ENCODE data around the gene CTF1.

Gene CTF1

GRCh38 chr16:30892670-30893416 lies 3.6 kb upstream of the CTF1 start:
- no peak for DNase-seq
- peaks cover 8% of the 10 kb centered on the region; the same call in 1 of the 2 replicates for H3K36me3 ChIP-seq
- H3K9me3 ChIP-seq: no peaks in the 10 kb centered on the region
- TF ChIP-seq CTCF (IDR thresholded peaks at IDR 0.05; ENCODE audit: low read depth, low read length): no peak
- H3K27me3 ChIP-seq: no peaks in the 10 kb centered on the region
- H3K4me1 ChIP-seq: peaks cover 7% of the 10 kb centered on the region; the same call in 1 of the 2 replicates
- H3K4me3 ChIP-seq (ENCODE audit: low read depth, low read length): peak overlapping the region; percentile 73

GRCh38 chr16:30893417-30893743 lies 3.0 kb upstream of the CTF1 start:
- peak overlapping the region; percentile 73 for H3K4me3 ChIP-seq (ENCODE audit: low read depth, low read length)
- no peaks in the 10 kb centered on the region for H3K27me3 ChIP-seq
- H3K4me1 ChIP-seq: peaks cover 7% of the 10 kb centered on the region; the same call in 1 of the 2 replicates
- DNase-seq: no peak
- peaks cover 8% of the 10 kb centered on the region; the same call in 1 of the 2 replicates for H3K36me3 ChIP-seq
- no peak for TF ChIP-seq CTCF (IDR thresholded peaks at IDR 0.05; ENCODE audit: low read depth, low read length)
- no peaks in the 10 kb centered on the region for H3K9me3 ChIP-seq

- Histone ChIP-seq H3K27me3 (no peaks in the 10 kb centered on the region), H3K36me3 (peaks cover 4% of the 10 kb centered on the region; the same call in 1 of the 2 replicates), H3K9me3 (no peaks in the 10 kb centered on the region), H3K4me3 (ENCODE audit: low read depth, low read length) (peak within 1 kb of the TSS; percentile 73), H3K4me1 (peaks cover 7% of the 10 kb centered on the region; the same call in 1 of the 2 replicates)
- peak; percentile 96 for DNase-seq
- TF ChIP-seq CTCF (IDR thresholded peaks at IDR 0.05; ENCODE audit: low read depth, low read length): peak; percentile 35
These were observed 2.5 kb upstream of the CTF1 start, which contains the start of gene BCL7C for GRCh38 chr16:30893744-30894539. Gene BCL7C, minus strand, starts transcription at chr16:30894077. Its CDS starts 133 bp downstream, at chr16:30893944.

GRCh38 chr16:30894540-30895368 lies 1.7 kb upstream of the CTF1 start:
- no peak for DNase-seq
- no peak for TF ChIP-seq CTCF (IDR thresholded peaks at IDR 0.05; ENCODE audit: low read depth, low read length)
- Histone ChIP-seq H3K9me3 (no peaks in the 10 kb centered on the region), H3K36me3 (no peaks in the 10 kb centered on the region; the same call in 1 of the 2 replicates), H3K4me3 (ENCODE audit: low read depth, low read length) (peak overlapping the region; percentile 45), H3K4me1 (peaks cover 7% of the 10 kb centered on the region; the same call in 1 of the 2 replicates), H3K27me3 (no peaks in the 10 kb centered on the region)

- Histone ChIP-seq H3K4me3 (ENCODE audit: low read depth, low read length) (no peak overlapping the region), H3K9me3 (no peaks in the 10 kb centered on the region), H3K27me3 (no peaks in the 10 kb centered on the region), H3K36me3 (no peaks in the 10 kb centered on the region; the same call in 1 of the 2 replicates), H3K4me1 (peaks cover 7% of the 10 kb centered on the region; the same call in 1 of the 2 replicates)
- TF ChIP-seq CTCF (IDR thresholded peaks at IDR 0.05; ENCODE audit: low read depth, low read length): no peak
- no peak for DNase-seq
These were observed 670 bp upstream of the CTF1 start for GRCh38 chr16:30895627-30896260.

Measured in BE2C (cell line).